ENCODE measurements around the gene IL7R.

The IL7R gene

GRCh38 chr5:35876922-35877321 is 20.2 kb downstream of the IL7R start:
- Histone ChIP-seq H4K20me1 (ENCODE audit: insufficient read depth) (no peaks in the 10 kb centered on the region), H3K4me1 (ENCODE audit: low read depth, poor library complexity, severe bottlenecking) (peaks cover 43% of the 10 kb centered on the region), H3K36me3 (ENCODE audit: insufficient read depth) (no peaks in the 10 kb centered on the region), H3K4me2 (peak overlapping the region; percentile 19; the same call in 1 of the 2 replicates), H2AFZ (ENCODE audit: low read depth) (no peak overlapping the region), H3K27ac (no peak overlapping the region), H3K27me3 (ENCODE audit: insufficient read depth, low read depth) (no peaks in the 10 kb centered on the region), H3K4me3 (IDR thresholded peaks at IDR 0.05; ENCODE audit: insufficient read depth, low read depth, low read length) (no peak overlapping the region), H3K9ac (no peak overlapping the region), H3K79me2 (ENCODE audit: insufficient read depth, low read depth) (no peaks in the 10 kb centered on the region)
- TF ChIP-seq CTCF (conservative IDR thresholded peaks at IDR 0.05; ENCODE audit: low read depth, low read length), result no peak

GRCh38 chr5:35877655-35878054 is 21.0 kb downstream of the IL7R start:
- H3K4me1 ChIP-seq (ENCODE audit: low read depth, poor library complexity, severe bottlenecking), result peaks cover 48% of the 10 kb centered on the region
- no peaks in the 10 kb centered on the region for H3K36me3 ChIP-seq (ENCODE audit: insufficient read depth)

GRCh38 chr5:35878079-35878478 is 21.4 kb downstream of the IL7R start:
- Histone ChIP-seq H3K9ac (no peak overlapping the region), H3K4me3 (IDR thresholded peaks at IDR 0.05; ENCODE audit: insufficient read depth, low read depth, low read length) (no peak overlapping the region), H3K27me3 (ENCODE audit: insufficient read depth, low read depth) (no peaks in the 10 kb centered on the region), H2AFZ (ENCODE audit: low read depth) (no peak overlapping the region), H4K20me1 (ENCODE audit: insufficient read depth) (no peaks in the 10 kb centered on the region), H3K4me1 (ENCODE audit: low read depth, poor library complexity, severe bottlenecking) (peaks cover 52% of the 10 kb centered on the region), H3K79me2 (ENCODE audit: insufficient read depth, low read depth) (no peaks in the 10 kb centered on the region), H3K36me3 (ENCODE audit: insufficient read depth) (no peaks in the 10 kb centered on the region), H3K4me2 (peak overlapping the region; percentile 19; the same call in 1 of the 2 replicates), H3K27ac (no peak overlapping the region)
- no peak for TF ChIP-seq CTCF (conservative IDR thresholded peaks at IDR 0.05; ENCODE audit: low read depth, low read length)

More at GRCh38 chr5:35877655-35878054, 21.0 kb downstream of the IL7R start:
- Histone ChIP-seq H3K9ac (no peak overlapping the region), H4K20me1 (ENCODE audit: insufficient read depth) (no peaks in the 10 kb centered on the region), H3K27me3 (ENCODE audit: insufficient read depth, low read depth) (no peaks in the 10 kb centered on the region), H2AFZ (ENCODE audit: low read depth) (no peak overlapping the region), H3K4me3 (IDR thresholded peaks at IDR 0.05; ENCODE audit: insufficient read depth, low read depth, low read length) (no peak overlapping the region), H3K27ac (no peak overlapping the region), H3K79me2 (ENCODE audit: insufficient read depth, low read depth) (no peaks in the 10 kb centered on the region), H3K4me2 (peak overlapping the region; percentile 19; the same call in 1 of the 2 replicates)
- no peak for TF ChIP-seq CTCF (conservative IDR thresholded peaks at IDR 0.05; ENCODE audit: low read depth, low read length)

- Histone ChIP-seq H2AFZ (ENCODE audit: low read depth) (no peak overlapping the region), H3K4me1 (ENCODE audit: low read depth, poor library complexity, severe bottlenecking) (peaks cover 63% of the 10 kb centered on the region), H4K20me1 (ENCODE audit: insufficient read depth) (no peaks in the 10 kb centered on the region), H3K27ac (no peak overlapping the region), H3K27me3 (ENCODE audit: insufficient read depth, low read depth) (no peaks in the 10 kb centered on the region), H3K4me2 (no peak overlapping the region), H3K79me2 (ENCODE audit: insufficient read depth, low read depth) (no peaks in the 10 kb centered on the region), H3K9ac (no peak overlapping the region), H3K4me3 (IDR thresholded peaks at IDR 0.05; ENCODE audit: insufficient read depth, low read depth, low read length) (no peak overlapping the region), H3K36me3 (ENCODE audit: insufficient read depth) (no peaks in the 10 kb centered on the region)
- TF ChIP-seq CTCF (conservative IDR thresholded peaks at IDR 0.05; ENCODE audit: low read depth, low read length), result no peak
Observed at GRCh38 chr5:35879096-35879495, 22.4 kb downstream of the IL7R start.

Measured in KMS-11 (cell line).